HEK293T (cell line): ENCODE results near the gene KLHL1.

Experiments used
- ARNT ChIP-seq: fragments of 450-650 bp; IDR thresholded peaks from 2 replicates; pipeline ENCODE4 v1.6.1; 2017; ENCODE audit warnings: mild to moderate bottlenecking
- FOXA1 ChIP-seq: fragments of 450-650 bp; IDR thresholded peaks from 2 replicates; pipeline ENCODE4 v1.6.1; 2016; ENCODE audit warnings: mild to moderate bottlenecking
- FOXM1 ChIP-seq: fragments of 450-650 bp; IDR thresholded peaks from 2 replicates; pipeline ENCODE4 v1.6.1; 2017; ENCODE audit warnings: mild to moderate bottlenecking, borderline replicate concordance
- HDGF ChIP-seq: fragments of 450-650 bp; IDR thresholded peaks from 2 replicates; pipeline ENCODE4 v1.6.1; 2017; ENCODE audit warnings: antibody characterized with exemption, borderline replicate concordance
- ZNF384 ChIP-seq: fragments of 450-650 bp; IDR thresholded peaks from 2 replicates; pipeline ENCODE4 v1.6.1; 2016
- TF ChIP-seq, protein P1 (sequence below): fragments of 450-650 bp; IDR thresholded peaks from 2 replicates; pipeline ENCODE4 v1.6.1; 2016

GRCh38 chr13:69872321-69873047, 235.8 kb downstream of the KLHL1 start:
- no peak for TF ChIP-seq FOXM1
- TF ChIP-seq, protein P1, sequence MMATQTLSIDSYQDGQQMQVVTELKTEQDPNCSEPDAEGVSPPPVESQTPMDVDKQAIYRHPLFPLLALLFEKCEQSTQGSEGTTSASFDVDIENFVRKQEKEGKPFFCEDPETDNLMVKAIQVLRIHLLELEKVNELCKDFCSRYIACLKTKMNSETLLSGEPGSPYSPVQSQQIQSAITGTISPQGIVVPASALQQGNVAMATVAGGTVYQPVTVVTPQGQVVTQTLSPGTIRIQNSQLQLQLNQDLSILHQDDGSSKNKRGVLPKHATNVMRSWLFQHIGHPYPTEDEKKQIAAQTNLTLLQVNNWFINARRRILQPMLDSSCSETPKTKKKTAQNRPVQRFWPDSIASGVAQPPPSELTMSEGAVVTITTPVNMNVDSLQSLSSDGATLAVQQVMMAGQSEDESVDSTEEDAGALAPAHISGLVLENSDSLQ = no peak
- TF ChIP-seq ARNT = no peak
- no peak for TF ChIP-seq FOXA1
- no peak for TF ChIP-seq ZNF384
- no peak for TF ChIP-seq HDGF
